Measurements from ENCODE around the gene SPRN. TPM values are rescaled to one million over a fixed set of nuclear protein-coding genes. Genes with fewer than 3 reads are reported as not detected.
A peak's percentile ranks its signal among the peaks of the same experiment; 100 is the strongest.
"Not testable (repeated sequence)": the region's sequence is repeated elsewhere in the genome, so short reads cannot be mapped to it uniquely, and the experiment has no call there.

Gene SPRN
- total RNA-seq, 1 donor from 2014 or later: not detected

DNA sequence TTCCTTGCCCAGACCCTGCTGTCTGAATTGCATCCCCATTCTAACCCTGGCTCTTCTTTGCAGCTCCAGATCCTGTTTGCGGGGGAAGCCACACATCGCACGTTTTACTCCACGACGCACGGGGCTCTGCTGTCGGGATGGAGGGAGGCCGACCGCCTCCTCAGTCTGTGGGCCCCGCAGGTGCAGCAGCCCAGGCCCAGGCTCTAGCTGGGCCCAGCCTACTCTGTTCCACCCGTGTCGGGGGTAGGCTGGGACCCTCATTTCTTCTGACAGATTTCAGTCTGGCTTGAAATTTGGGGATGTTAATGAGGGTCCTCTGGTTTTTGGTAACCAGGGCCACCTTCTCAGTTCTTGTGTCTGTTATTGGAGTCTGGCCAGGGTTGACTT is 33.2 kb downstream of the SPRN start:
- no peak for DNase-seq (ENCODE audit: extremely low spot score in 2 of 2)
- peaks cover 18% of the 10 kb centered on the region for H3K4me1 ChIP-seq
- no peaks in the 10 kb centered on the region for H3K9me3 ChIP-seq
- no peak overlapping the region for H3K27ac ChIP-seq
- intact Hi-C loops (cut with DNase I): loop anchor here (5.0 kb wide), 1 partner anchor 84 kb away; the partner anchor contains the start of genes TUBGCP2 and ZNF511
- H3K36me3 ChIP-seq: no peaks in the 10 kb centered on the region
- TF ChIP-seq POLR2AphosphoS5 (IDR thresholded peaks at IDR 0.05; ENCODE audit: insufficient read depth in 1 of 2, low read depth in 1 of 2) (no peak), POLR2A (IDR thresholded peaks at IDR 0.05) (no peak)
- TF ChIP-seq, protein P1, sequence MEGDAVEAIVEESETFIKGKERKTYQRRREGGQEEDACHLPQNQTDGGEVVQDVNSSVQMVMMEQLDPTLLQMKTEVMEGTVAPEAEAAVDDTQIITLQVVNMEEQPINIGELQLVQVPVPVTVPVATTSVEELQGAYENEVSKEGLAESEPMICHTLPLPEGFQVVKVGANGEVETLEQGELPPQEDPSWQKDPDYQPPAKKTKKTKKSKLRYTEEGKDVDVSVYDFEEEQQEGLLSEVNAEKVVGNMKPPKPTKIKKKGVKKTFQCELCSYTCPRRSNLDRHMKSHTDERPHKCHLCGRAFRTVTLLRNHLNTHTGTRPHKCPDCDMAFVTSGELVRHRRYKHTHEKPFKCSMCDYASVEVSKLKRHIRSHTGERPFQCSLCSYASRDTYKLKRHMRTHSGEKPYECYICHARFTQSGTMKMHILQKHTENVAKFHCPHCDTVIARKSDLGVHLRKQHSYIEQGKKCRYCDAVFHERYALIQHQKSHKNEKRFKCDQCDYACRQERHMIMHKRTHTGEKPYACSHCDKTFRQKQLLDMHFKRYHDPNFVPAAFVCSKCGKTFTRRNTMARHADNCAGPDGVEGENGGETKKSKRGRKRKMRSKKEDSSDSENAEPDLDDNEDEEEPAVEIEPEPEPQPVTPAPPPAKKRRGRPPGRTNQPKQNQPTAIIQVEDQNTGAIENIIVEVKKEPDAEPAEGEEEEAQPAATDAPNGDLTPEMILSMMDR (IDR thresholded peaks at IDR 0.05): no peak
- no peaks in the 10 kb centered on the region for H3K27me3 ChIP-seq
- H3K4me3 ChIP-seq: no peak overlapping the region

DNA sequence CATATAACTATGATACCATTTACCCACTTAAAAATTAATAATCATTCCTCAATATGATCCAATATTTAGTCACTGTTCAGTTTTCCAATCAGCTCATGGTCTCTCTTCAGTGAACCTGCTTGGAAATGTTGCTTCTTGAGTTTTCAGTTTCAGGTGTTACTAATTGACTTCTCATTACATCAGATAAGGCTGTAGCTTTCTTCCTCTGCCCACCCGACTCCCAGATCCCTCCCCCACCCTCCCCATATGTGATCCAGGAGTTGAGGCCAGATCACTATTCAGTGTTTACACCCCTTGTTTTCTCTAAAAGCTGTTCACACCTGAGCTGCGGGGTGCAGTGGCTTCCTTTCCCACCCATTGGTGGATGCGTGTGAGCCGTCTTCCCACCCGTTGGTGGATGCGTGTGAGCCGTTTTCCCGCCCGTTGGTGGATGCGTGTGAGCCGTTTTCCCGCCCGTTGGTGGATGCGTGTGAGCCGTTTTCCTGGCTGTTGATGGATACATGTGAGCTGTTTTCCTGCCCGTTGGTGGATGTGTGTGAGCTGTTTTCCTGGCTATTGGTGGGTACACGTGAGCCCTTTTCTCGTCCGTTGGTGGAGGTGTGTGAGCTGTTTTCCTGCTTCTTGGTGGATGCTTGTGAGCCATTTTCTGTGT is 33.7 kb downstream of the SPRN start:
- Histone ChIP-seq H3K4me1 (peaks cover 18% of the 10 kb centered on the region), H3K36me3 (no peaks in the 10 kb centered on the region), H3K9me3 (no peaks in the 10 kb centered on the region), H3K4me3 (no peak overlapping the region), H3K27me3 (no peaks in the 10 kb centered on the region), H3K27ac (no peak overlapping the region)
- intact Hi-C loops (cut with DNase I): loop anchor here (5.0 kb wide), 1 partner anchor 83 kb away; the partner anchor contains the start of genes TUBGCP2 and ZNF511
- no peak for DNase-seq (ENCODE audit: extremely low spot score in 2 of 2)
- TF ChIP-seq POLR2AphosphoS5 (IDR thresholded peaks at IDR 0.05; ENCODE audit: insufficient read depth in 1 of 2, low read depth in 1 of 2): no peak
- TF ChIP-seq, protein P1 (IDR thresholded peaks at IDR 0.05): no peak
- no peak for TF ChIP-seq POLR2A (IDR thresholded peaks at IDR 0.05)

DNA sequence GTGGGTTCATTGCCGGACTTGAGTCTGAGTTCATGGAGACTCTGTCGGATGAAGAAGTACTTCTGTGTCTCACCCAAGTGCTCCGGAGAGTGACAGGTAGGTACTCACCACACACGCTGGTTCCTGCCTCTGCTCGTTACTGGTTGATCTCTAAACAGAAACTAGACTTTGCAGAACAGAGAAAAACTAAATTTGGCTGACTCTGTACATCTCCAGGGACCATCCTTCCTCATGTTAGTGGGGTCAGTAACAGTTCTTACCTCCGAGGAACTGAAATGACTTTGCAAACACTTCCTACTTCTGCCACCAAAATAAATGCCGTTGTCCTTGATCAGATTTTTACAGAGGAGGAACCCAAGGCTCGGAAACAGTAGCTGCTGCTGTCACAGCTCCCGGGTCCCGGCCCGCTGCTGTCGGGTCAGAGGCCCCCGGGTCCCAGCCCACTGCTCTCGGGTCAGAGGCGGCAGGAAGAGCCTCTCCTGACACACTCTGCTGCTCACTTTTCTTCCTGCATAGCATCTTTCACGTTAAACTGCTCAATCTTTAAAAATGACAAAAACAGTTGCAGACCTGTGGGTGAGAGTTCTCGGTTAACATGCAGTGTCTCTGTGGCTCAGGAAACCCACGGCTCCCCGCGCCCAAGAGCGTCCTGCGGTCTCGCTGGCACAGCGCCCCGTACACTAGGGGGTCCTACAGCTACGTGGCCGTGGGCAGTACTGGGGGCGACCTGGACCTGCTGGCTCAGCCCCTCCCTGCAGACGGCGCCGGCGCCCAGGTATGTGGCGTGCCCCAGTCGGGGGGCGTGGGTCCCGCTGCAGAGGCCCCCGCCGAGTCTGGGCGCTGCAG is 35.2 kb downstream of the SPRN start:
- H3K9me3 ChIP-seq: no peaks in the 10 kb centered on the region
- H3K4me1 ChIP-seq: peaks cover 6% of the 10 kb centered on the region
- H3K4me3 ChIP-seq: peak overlapping the region in 1 of 2 donors; percentile 16
- no peak overlapping the region for H3K27ac ChIP-seq
- intact Hi-C loops (cut with DNase I): no loop called here
- no peaks in the 10 kb centered on the region for H3K27me3 ChIP-seq
- peaks cover 0 to 2% of the 10 kb centered on the region in 2 donors for H3K36me3 ChIP-seq
- TF ChIP-seq POLR2A (IDR thresholded peaks at IDR 0.05): no peak
- TF ChIP-seq, protein P1 (IDR thresholded peaks at IDR 0.05): no peak
- TF ChIP-seq POLR2AphosphoS5 (IDR thresholded peaks at IDR 0.05; ENCODE audit: insufficient read depth in 1 of 2, low read depth in 1 of 2): peak in 1 of 2 donors; percentile 25
- DNase-seq (ENCODE audit: extremely low spot score in 2 of 2): no peak

DNA sequence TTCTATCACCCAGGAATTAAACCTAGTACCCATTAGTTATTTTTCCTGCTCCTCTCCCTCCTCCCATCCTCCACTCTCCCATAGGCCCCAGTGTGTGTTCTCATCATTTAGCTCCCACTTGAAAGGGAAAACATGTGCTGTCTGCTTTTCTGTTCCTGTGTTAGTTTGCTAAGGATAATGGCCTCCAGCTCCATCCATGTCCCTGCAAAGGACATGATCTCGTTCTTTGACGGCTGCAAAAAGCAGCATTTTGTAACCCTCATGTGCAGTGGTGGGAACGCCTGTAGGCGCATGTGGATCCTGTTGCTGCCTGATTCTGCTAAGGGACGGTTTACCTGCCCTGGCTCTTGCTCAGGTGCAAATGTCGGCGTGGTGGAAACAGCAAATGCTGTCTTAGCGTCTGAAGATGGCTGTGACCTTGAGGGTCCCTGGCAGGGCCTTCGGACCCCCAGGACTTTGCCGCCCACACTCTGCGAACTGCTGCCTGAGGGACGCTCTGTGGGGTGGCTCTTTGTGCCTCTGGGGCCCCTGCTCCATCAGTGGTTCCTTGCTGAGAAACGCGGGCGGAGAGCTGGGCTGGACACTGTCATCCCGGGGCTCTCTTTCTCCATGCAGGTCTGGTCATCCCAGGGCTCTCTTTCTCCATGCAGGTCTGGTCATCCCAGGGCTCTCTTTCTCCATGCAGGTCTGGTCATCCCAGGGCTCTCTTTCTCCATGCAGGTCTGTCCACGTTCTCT is 36.0 kb downstream of the SPRN start:
- Histone ChIP-seq H3K27ac (no peak overlapping the region), H3K4me3 (no peak overlapping the region), H3K9me3 (no peaks in the 10 kb centered on the region), H3K36me3 (peaks cover 0 to 4% of the 10 kb centered on the region in 2 donors), H3K4me1 (peaks cover 3% of the 10 kb centered on the region), H3K27me3 (no peaks in the 10 kb centered on the region)
- intact Hi-C loops (cut with DNase I): no loop called here
- no peak for DNase-seq (ENCODE audit: extremely low spot score in 2 of 2)
- TF ChIP-seq POLR2A (IDR thresholded peaks at IDR 0.05) (no peak), POLR2AphosphoS5 (IDR thresholded peaks at IDR 0.05; ENCODE audit: insufficient read depth in 1 of 2, low read depth in 1 of 2) (no peak)
- TF ChIP-seq, protein P1 (IDR thresholded peaks at IDR 0.05): no peak

DNA sequence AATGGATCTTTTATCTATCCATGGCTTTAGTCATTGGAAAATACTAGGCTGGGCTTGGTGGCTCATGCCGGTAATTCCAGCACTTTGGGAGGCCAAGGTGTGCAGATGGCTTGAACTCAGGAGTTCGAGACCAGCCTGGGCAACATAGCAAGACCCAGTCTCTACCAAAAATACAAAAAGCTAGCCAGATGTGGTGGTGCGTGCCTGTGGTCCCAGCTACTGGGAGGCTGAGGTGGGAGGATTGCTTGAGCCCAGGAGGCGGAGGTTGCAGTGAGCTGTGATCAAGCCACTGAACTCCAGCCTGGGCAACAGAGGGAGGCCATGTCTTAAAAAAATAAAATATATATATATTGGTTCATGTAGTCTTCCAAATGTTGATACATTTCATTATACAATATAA is 37.5 kb downstream of the SPRN start:
- H3K36me3 ChIP-seq; intact Hi-C loops (cut with DNase I); H3K27ac ChIP-seq; H3K27me3 ChIP-seq; H3K4me1 ChIP-seq; DNase-seq (ENCODE audit: extremely low spot score in 2 of 2); H3K9me3 ChIP-seq; H3K4me3 ChIP-seq: not testable (repeated sequence)
